Measurements from ENCODE around the gene MARCHF3.
A peak's percentile ranks its signal among the peaks of the same experiment; 100 is the strongest.

Gene MARCHF3

GRCh38 chr5:126881821-126882600, 148.3 kb downstream of the MARCHF3 start:
- TF ChIP-seq TARDBP (IDR thresholded peaks at IDR 0.05): no peak
- TF ChIP-seq NFRKB (IDR thresholded peaks at IDR 0.05): no peak
- no peak for TF ChIP-seq CTBP1 (IDR thresholded peaks at IDR 0.05; ENCODE audit: borderline replicate concordance)
- no peak for TF ChIP-seq L3MBTL2 (conservative IDR thresholded peaks at IDR 0.05)
- TF ChIP-seq FOXA1 (IDR thresholded peaks at IDR 0.05): no peak
- TF ChIP-seq SUZ12 (IDR thresholded peaks at IDR 0.05): no peak
- no peak for TF ChIP-seq ELF4 (IDR thresholded peaks at IDR 0.05)
- no peak for TF ChIP-seq BHLHE40 (IDR thresholded peaks at IDR 0.05; ENCODE audit: borderline replicate concordance)
- no peak for TF ChIP-seq HDGF (IDR thresholded peaks at IDR 0.05; ENCODE audit: borderline replicate concordance)
- no peak for TF ChIP-seq FOXM1 (IDR thresholded peaks at IDR 0.05; ENCODE audit: borderline replicate concordance)
- no peak for TF ChIP-seq FOXK2 (IDR thresholded peaks at IDR 0.05)
- TF ChIP-seq, protein P1, sequence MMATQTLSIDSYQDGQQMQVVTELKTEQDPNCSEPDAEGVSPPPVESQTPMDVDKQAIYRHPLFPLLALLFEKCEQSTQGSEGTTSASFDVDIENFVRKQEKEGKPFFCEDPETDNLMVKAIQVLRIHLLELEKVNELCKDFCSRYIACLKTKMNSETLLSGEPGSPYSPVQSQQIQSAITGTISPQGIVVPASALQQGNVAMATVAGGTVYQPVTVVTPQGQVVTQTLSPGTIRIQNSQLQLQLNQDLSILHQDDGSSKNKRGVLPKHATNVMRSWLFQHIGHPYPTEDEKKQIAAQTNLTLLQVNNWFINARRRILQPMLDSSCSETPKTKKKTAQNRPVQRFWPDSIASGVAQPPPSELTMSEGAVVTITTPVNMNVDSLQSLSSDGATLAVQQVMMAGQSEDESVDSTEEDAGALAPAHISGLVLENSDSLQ (IDR thresholded peaks at IDR 0.05): no peak
- no peak for TF ChIP-seq LEF1 (IDR thresholded peaks at IDR 0.05; ENCODE audit: borderline replicate concordance)
- no peak for TF ChIP-seq ZNF384 (IDR thresholded peaks at IDR 0.05)
- TF ChIP-seq ARNT (IDR thresholded peaks at IDR 0.05): no peak
- no peak for TF ChIP-seq SP1 (IDR thresholded peaks at IDR 0.05)
- DNase-seq (ENCODE audit: extremely low spot score): no peak
- CTCF ChIA-PET: no interaction called here
- POLR2A ChIA-PET: interaction anchor here (2.4 kb wide), 1 partner anchor 104 kb away, joined by 8 read pairs; no protein-coding TSS in a partner anchor

GRCh38 chr5:126878634-126879033, 151.7 kb downstream of the MARCHF3 start:
- DNase-seq (ENCODE audit: extremely low spot score): no peak
- POLR2A ChIA-PET: no interaction called here
- CTCF ChIA-PET: no interaction called here
- TF ChIP-seq L3MBTL2 (conservative IDR thresholded peaks at IDR 0.05) (no peak), HDGF (IDR thresholded peaks at IDR 0.05; ENCODE audit: borderline replicate concordance) (no peak), ZNF384 (IDR thresholded peaks at IDR 0.05) (no peak)

DNA sequence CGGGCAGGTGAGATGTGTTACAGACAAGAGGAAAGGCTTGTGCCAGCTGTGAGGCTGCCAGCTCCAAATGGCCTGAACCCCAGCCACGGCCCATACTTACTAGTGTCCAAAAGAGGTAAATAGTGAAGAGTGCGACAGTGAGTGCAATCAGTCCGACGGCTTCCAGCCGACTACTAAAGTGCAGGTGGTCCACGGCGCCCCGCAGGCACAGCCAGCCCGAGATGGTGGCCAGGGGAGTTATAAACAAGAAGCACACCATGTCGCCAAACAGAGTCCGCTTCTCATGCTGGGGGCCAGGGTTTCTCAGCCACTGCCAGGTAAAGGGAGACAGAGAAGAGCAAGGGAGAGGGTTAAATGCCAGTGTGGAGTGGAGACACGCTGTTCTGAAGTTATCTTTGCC, 152.3 kb downstream of the MARCHF3 start:
- ChIA-PET POLR2A (no interaction called here), CTCF (no interaction called here)
- DNase-seq (ENCODE audit: extremely low spot score): no peak
- TF ChIP-seq CTBP1 (IDR thresholded peaks at IDR 0.05; ENCODE audit: borderline replicate concordance): no peak

DNA sequence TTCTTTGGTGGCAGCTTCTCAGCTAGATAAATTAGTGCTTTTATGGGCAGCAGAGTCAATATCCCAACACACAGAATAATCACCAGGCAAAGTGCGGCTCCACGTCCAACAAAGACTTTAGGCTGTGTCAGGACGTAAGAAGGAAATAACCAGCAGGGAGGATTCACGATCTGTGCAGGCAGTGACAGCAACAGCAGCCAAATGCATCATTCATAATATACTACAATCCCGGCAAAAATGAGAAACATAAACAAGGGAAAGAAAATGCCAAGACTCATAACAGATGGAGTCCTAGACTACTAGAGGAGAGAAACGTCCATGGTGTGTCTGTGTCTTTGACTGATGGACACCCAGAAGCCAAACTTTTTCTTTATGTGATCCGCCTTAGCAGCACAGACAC, 152.8 kb downstream of the MARCHF3 start:
- CTCF ChIA-PET: no interaction called here
- DNase-seq (ENCODE audit: extremely low spot score): no peak
- POLR2A ChIA-PET: no interaction called here
- TF ChIP-seq, protein P1 (IDR thresholded peaks at IDR 0.05): no peak
- TF ChIP-seq HDGF (IDR thresholded peaks at IDR 0.05; ENCODE audit: borderline replicate concordance) (no peak), ARNT (IDR thresholded peaks at IDR 0.05) (no peak), SP1 (IDR thresholded peaks at IDR 0.05) (no peak), FOXK2 (IDR thresholded peaks at IDR 0.05) (no peak), FOXM1 (IDR thresholded peaks at IDR 0.05; ENCODE audit: borderline replicate concordance) (no peak), TARDBP (IDR thresholded peaks at IDR 0.05) (no peak), LEF1 (IDR thresholded peaks at IDR 0.05; ENCODE audit: borderline replicate concordance) (no peak), CTBP1 (IDR thresholded peaks at IDR 0.05; ENCODE audit: borderline replicate concordance) (no peak), FOXA1 (IDR thresholded peaks at IDR 0.05) (no peak), ZNF384 (IDR thresholded peaks at IDR 0.05) (no peak), NFRKB (IDR thresholded peaks at IDR 0.05) (no peak), SUZ12 (IDR thresholded peaks at IDR 0.05) (no peak), L3MBTL2 (conservative IDR thresholded peaks at IDR 0.05) (no peak)

GRCh38 chr5:126875303-126875785, 155.0 kb downstream of the MARCHF3 start:
- DNase-seq (ENCODE audit: extremely low spot score): peak; percentile 66
- POLR2A ChIA-PET: interaction anchor here (0.9 to 1.1 kb wide), 3 partner anchors 12 to 97 kb away, joined by 3 to 4 read pairs (median 3); no protein-coding TSS in a partner anchor
- CTCF ChIA-PET: interaction anchor here (0.6 to 0.7 kb wide), 2 partner anchors 8 to 615 kb away, joined by 3 to 4 read pairs; no protein-coding TSS in a partner anchor
- TF ChIP-seq ZNF384 (IDR thresholded peaks at IDR 0.05) (no peak), ARNT (IDR thresholded peaks at IDR 0.05) (peak; percentile 70; the same call in 1 of the 2 replicates), FOXA1 (IDR thresholded peaks at IDR 0.05) (peak; percentile 51; the same call in 1 of the 2 replicates), NFRKB (IDR thresholded peaks at IDR 0.05) (no peak), HDGF (IDR thresholded peaks at IDR 0.05; ENCODE audit: borderline replicate concordance) (no peak), TARDBP (IDR thresholded peaks at IDR 0.05) (no peak), FOXM1 (IDR thresholded peaks at IDR 0.05; ENCODE audit: borderline replicate concordance) (no peak), ELF4 (IDR thresholded peaks at IDR 0.05) (no peak), FOXK2 (IDR thresholded peaks at IDR 0.05) (no peak), SP1 (IDR thresholded peaks at IDR 0.05) (no peak), SUZ12 (IDR thresholded peaks at IDR 0.05) (no peak), BHLHE40 (IDR thresholded peaks at IDR 0.05; ENCODE audit: borderline replicate concordance) (no peak), L3MBTL2 (conservative IDR thresholded peaks at IDR 0.05) (peak; percentile 44; the same call in 1 of the 2 replicates), LEF1 (IDR thresholded peaks at IDR 0.05; ENCODE audit: borderline replicate concordance) (no peak), CTBP1 (IDR thresholded peaks at IDR 0.05; ENCODE audit: borderline replicate concordance) (peak; percentile 97)
- TF ChIP-seq, protein P1 (IDR thresholded peaks at IDR 0.05): peak; percentile 97
